Eye (tissue), 1 donor: Measurements from ENCODE around the gene CXCL11.
"Not testable (repeated sequence)": the region's sequence is repeated elsewhere in the genome, so short reads cannot be mapped to it uniquely, and the experiment has no call there.

Experiments
- DNase-seq: peaks from one replicate; pipeline ENCODE4 v3.0.0-alpha.2; 2015

The CXCL11 gene

GRCh38 chr4:76000279-76000678 lies 35.6 kb downstream of the CXCL11 start:
- DNase-seq = no peak

GRCh38 chr4:75998525-75999147 lies 37.2 kb downstream of the CXCL11 start:
- DNase-seq = not testable (repeated sequence)

DNA sequence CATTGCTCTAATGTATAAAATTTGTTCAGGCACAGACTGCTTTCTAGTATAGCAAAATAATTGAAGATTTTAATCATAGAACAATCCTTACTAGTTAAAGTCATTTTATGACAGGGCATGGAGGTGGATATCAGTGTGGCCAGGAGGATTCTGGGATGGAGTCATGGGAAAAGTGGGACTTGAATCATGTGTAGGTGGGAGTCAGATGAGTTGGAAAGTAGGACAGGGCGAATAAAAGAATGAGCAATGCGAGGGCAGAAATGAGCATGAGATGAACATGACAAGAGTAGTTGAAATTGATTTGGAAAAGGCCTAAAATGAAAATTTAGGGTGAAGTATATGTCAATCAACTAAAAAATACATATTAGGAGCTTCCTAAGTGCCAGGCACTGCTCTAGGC lies 37.9 kb downstream of the CXCL11 start:
- no peak for DNase-seq

DNA sequence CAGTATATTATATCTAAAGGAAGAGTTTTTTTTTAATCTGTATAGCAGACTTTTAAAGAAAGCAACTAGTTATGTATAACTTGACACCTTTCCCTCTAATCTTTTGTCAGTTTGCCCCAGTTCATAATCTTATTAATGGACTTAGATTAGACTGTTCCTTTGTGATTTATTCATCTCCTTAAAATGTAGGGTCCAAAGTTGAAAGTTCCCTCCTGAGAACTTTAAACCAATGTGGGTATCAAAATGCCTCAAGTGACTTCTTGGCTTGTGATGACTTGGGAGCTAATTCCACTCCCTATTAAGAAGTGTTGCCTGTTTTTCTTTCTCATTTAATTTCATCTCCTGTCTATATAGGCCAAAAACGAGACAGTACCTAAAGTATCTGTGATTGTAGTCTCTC lies 38.8 kb downstream of the CXCL11 start:
- DNase-seq = no peak

GRCh38 chr4:75995727-75996126 lies 40.1 kb downstream of the CXCL11 start:
- peak; percentile 79 for DNase-seq

- DNase-seq = no peak
These were observed 43.4 kb downstream of the CXCL11 start for GRCh38 chr4:75992462-75992861.

DNA sequence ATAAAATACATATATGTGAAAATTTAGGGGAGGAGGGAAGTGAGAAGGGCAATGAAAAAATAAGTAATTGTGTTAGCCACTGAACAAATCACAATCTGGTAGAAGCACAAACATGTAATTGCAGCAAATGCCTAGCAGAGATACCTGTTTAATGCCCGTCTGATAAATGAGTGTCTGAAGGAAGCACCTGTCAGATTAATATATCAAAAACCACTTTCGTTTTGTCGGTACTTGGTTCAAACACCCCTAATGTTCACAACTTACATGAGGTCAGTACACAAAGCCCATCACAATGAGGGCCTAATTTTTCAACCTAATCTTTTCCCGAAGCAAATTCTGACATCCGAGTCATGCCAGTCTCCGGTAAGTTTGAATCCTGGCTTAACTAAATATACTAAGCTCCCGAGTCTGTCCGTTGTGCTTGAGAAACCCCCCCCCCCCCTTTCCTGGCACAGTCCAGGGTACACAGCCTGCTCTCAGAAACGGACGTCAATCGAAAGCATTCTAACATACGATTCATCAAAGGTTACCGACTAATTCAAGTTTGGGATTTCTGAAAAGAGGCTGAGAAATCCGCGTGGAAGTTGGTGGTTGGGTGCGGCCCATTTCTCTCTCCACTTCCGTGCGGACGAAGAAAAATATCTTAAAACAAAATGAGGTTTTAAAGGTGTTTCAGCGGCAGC lies 45.9 kb downstream of the CXCL11 start:
- DNase-seq = peak; percentile 3

GRCh38 chr4:75985116-75985515 lies 50.8 kb downstream of the CXCL11 start:
- no peak for DNase-seq
